ENCODE data around the gene TARM1.

Gene TARM1

GRCh38 chr19:54123682-54124081 lies 42.5 kb upstream of the TARM1 start:
- no peak for TF ChIP-seq CTCF (IDR thresholded peaks at IDR 0.05; ENCODE audit: insufficient read depth, missing control alignments)
- FAIRE-seq, result no peak
- no peak for DNase-seq (ENCODE audit: insufficient read length, low spot score)

GRCh38 chr19:54121259-54121658 lies 40.1 kb upstream of the TARM1 start:
- FAIRE-seq (no peak), DNase-seq (ENCODE audit: insufficient read length, low spot score) (no peak)
- no peak for TF ChIP-seq CTCF (IDR thresholded peaks at IDR 0.05; ENCODE audit: insufficient read depth, missing control alignments)

- TF ChIP-seq CTCF (IDR thresholded peaks at IDR 0.05; ENCODE audit: insufficient read depth, missing control alignments), result no peak
- no peak for FAIRE-seq
These were observed 34.2 kb upstream of the TARM1 start, which contains the start of the genes PRPF31 and TFPT for GRCh38 chr19:54115109-54116063. TSS of gene PRPF31 (plus strand) at chr19:54115754. CDS start at chr19:54118279, 2,525 bp downstream. TSS of gene TFPT (minus strand) at chr19:54115657. CDS start at chr19:54115269, 388 bp downstream.

GRCh38 chr19:54114340-54115108 lies 33.4 kb upstream of the TARM1 start:
- no peak for TF ChIP-seq CTCF (IDR thresholded peaks at IDR 0.05; ENCODE audit: insufficient read depth, missing control alignments)
- DNase-seq (ENCODE audit: insufficient read length, low spot score) (no peak), FAIRE-seq (no peak)

More at GRCh38 chr19:54115109-54116063, 34.2 kb upstream of the TARM1 start, which contains the start of the genes PRPF31 and TFPT:
- peak; percentile 98 for DNase-seq (ENCODE audit: insufficient read length, low spot score)

GRCh38 chr19:54109651-54110050 lies 28.5 kb upstream of the TARM1 start:
- no peak for TF ChIP-seq CTCF (IDR thresholded peaks at IDR 0.05; ENCODE audit: insufficient read depth, missing control alignments)
- FAIRE-seq, result no peak
- no peak for DNase-seq (ENCODE audit: insufficient read length, low spot score)

GRCh38 chr19:54108496-54108895 lies 27.3 kb upstream of the TARM1 start:
- DNase-seq (ENCODE audit: insufficient read length, low spot score) (no peak), FAIRE-seq (no peak)
- no peak for TF ChIP-seq CTCF (IDR thresholded peaks at IDR 0.05; ENCODE audit: insufficient read depth, missing control alignments)
